NT2/D1 (cell line): ENCODE data around the gene TENM4.

ENCODE experiments used
- SUZ12 ChIP-seq: IDR thresholded peaks from 2 replicates; pipeline ENCODE4 v1.6.1; 2011; ENCODE audit not compliant: insufficient read length, insufficient read depth; ENCODE audit errors: extremely low read depth
- YY1 ChIP-seq: IDR thresholded peaks from 2 replicates; pipeline ENCODE4 v1.6.1; 2011; ENCODE audit not compliant: insufficient read length, insufficient read depth
- ZNF274 ChIP-seq: IDR thresholded peaks from 2 replicates; pipeline ENCODE4 v1.6.1; 2011; ENCODE audit warnings: mild to moderate bottlenecking, low read depth, low read length

- TF ChIP-seq YY1 (no peak), SUZ12 (no peak), ZNF274 (no peak)
Measured at GRCh38 chr11:78727816-78728215, 713.0 kb downstream of the TENM4 start.
